ENCODE results near the gene MAP3K20. TPM values are rescaled to one million over a fixed set of nuclear protein-coding genes. Genes with fewer than 3 reads are reported as not detected.
"Not testable (repeated sequence)": the region's sequence is repeated elsewhere in the genome, so short reads cannot be mapped to it uniquely, and the experiment has no call there.

Gene MAP3K20
- total and polyA plus RNA-seq, 2 donors = 11.2 to 15.1 TPM

DNA sequence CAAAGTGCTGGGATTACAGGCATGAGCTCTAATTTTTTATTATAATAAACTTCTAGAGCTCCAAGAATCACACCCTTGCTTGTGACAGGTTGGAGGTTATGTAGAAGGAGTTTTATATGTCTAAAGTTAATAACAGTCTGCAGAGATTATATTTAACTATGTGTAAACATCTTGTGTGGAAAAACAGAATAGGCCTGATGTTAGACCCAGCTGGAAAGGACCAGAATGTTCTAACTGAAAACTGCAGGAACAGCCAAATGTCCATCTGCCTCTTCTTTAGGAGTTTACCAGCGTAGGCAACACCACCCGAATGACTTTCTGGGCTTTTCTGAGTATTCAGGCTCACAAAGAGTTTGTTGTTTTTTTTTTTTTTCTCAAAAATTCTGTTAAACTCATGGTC is 211.9 kb downstream of the MAP3K20 start:
- no peaks in the 10 kb centered on the region for H3K36me3 ChIP-seq (ENCODE audit: control insufficient read depth in 2 of 2, insufficient read depth in 2 of 2, low read length in 1 of 2)
- peaks cover 0 to under 1% of the 10 kb centered on the region in 2 donors for H3K9me3 ChIP-seq (ENCODE audit: control insufficient read depth in 2 of 2, insufficient read depth in 1 of 2, low read length in 1 of 2)
- H3K4me3 ChIP-seq (ENCODE audit: low read length in 2 of 2) = no peak overlapping the region
- no peaks in the 10 kb centered on the region for H3K27me3 ChIP-seq (ENCODE audit: control insufficient read depth in 2 of 2, insufficient read depth in 1 of 2, low read length in 1 of 2)
- no peak for DNase-seq (ENCODE audit: low read depth in 6 of 9, low spot score in 9 of 9)
- no peak overlapping the region for H3K27ac ChIP-seq (ENCODE audit: low read depth in 1 of 2, low read length in 1 of 2)
- H3K4me1 ChIP-seq (ENCODE audit: control insufficient read depth in 2 of 2, insufficient read depth in 2 of 2, low read length in 2 of 2) = no peaks in the 10 kb centered on the region
- WGBS = 74% methylated on average over 2 of the region's 2 CpGs

DNA sequence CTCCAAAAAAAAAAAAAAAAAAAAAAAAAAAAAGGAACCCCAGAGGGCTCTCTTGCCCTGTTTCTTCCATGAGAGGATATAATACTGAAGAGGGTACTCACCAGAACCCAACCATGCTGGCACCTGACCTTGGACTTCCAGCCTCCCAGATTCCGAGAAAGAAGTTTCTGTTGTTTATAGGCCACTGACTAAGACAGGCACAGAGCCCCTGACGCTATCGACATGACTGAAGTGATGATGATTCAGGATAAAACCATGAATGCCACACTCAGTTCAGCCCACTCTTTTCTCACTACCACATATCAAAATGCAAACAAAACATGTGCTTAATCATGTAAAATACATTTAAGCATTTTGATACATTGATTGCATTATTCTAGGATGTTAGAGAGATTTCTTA is 212.9 kb downstream of the MAP3K20 start:
- DNase-seq (ENCODE audit: low read depth in 6 of 9, low spot score in 9 of 9) = no peak
- H3K27ac ChIP-seq (ENCODE audit: low read depth in 1 of 2, low read length in 1 of 2) = no peak overlapping the region
- no peaks in the 10 kb centered on the region for H3K4me1 ChIP-seq (ENCODE audit: control insufficient read depth in 2 of 2, insufficient read depth in 2 of 2, low read length in 2 of 2)
- no peaks in the 10 kb centered on the region for H3K27me3 ChIP-seq (ENCODE audit: control insufficient read depth in 2 of 2, insufficient read depth in 1 of 2, low read length in 1 of 2)
- WGBS = 95% methylated on average over 3 of the region's 3 CpGs
- no peak overlapping the region for H3K4me3 ChIP-seq (ENCODE audit: low read length in 2 of 2)
- H3K9me3 ChIP-seq (ENCODE audit: control insufficient read depth in 2 of 2, insufficient read depth in 1 of 2, low read length in 1 of 2) = no peaks in the 10 kb centered on the region
- H3K36me3 ChIP-seq (ENCODE audit: control insufficient read depth in 2 of 2, insufficient read depth in 2 of 2, low read length in 1 of 2) = no peaks in the 10 kb centered on the region

DNA sequence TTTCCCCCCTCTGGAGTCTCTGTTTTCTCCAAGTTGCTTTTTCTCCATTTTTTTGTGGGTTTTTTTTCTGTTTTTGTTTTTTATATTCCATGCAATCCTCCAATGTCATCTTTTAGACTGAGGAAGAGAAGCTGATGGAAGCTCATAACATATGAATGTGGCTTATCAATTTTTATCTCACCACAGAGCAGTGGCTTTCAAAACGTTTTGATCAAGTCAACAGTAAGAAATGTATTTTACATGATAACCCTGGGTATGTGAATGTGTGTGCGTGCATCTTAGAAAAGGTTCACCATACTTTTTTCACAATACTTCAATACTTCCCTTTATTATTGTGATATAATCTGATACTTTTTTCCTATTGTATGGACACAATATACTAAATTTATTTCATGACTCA is 214.4 kb downstream of the MAP3K20 start:
- H3K27me3 ChIP-seq (ENCODE audit: control insufficient read depth in 2 of 2, insufficient read depth in 1 of 2, low read length in 1 of 2) = no peaks in the 10 kb centered on the region
- no peak overlapping the region for H3K4me3 ChIP-seq (ENCODE audit: low read length in 2 of 2)
- H3K27ac ChIP-seq (ENCODE audit: low read depth in 1 of 2, low read length in 1 of 2) = no peak overlapping the region
- no peaks in the 10 kb centered on the region for H3K4me1 ChIP-seq (ENCODE audit: control insufficient read depth in 2 of 2, insufficient read depth in 2 of 2, low read length in 2 of 2)
- DNase-seq (ENCODE audit: low read depth in 6 of 9, low spot score in 9 of 9) = no peak
- no peaks in the 10 kb centered on the region for H3K36me3 ChIP-seq (ENCODE audit: control insufficient read depth in 2 of 2, insufficient read depth in 2 of 2, low read length in 1 of 2)
- peaks cover 0 to 5% of the 10 kb centered on the region in 2 donors for H3K9me3 ChIP-seq (ENCODE audit: control insufficient read depth in 2 of 2, insufficient read depth in 1 of 2, low read length in 1 of 2)
- WGBS = 78% methylated on average over 2 of the region's 2 CpGs

DNA sequence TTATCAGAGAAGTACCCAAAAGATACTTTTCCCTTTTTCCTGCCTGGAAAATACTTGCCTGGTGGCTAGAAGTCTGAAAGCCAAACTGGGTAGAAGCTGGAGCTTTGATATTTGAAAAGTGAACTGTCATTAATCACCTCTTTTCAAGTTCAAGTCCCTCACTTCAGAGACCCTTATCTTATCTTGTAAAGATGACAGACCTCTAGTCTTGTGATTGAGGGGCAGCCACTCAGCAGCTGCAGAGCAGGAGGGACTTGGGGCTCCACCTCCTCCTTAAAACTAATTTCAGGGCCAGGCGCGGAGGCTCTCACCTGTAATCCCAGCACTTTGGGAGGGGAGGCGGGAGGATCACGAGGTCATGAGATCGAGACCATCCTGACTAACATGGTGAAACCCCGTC is 214.9 kb downstream of the MAP3K20 start:
- Histone ChIP-seq H3K27ac (ENCODE audit: low read depth in 1 of 2, low read length in 1 of 2) (no peak overlapping the region), H3K4me3 (ENCODE audit: low read length in 2 of 2) (no peak overlapping the region), H3K36me3 (ENCODE audit: control insufficient read depth in 2 of 2, insufficient read depth in 2 of 2, low read length in 1 of 2) (no peaks in the 10 kb centered on the region), H3K27me3 (ENCODE audit: control insufficient read depth in 2 of 2, insufficient read depth in 1 of 2, low read length in 1 of 2) (no peaks in the 10 kb centered on the region), H3K9me3 (ENCODE audit: control insufficient read depth in 2 of 2, insufficient read depth in 1 of 2, low read length in 1 of 2) (peaks cover 0 to 5% of the 10 kb centered on the region in 2 donors), H3K4me1 (ENCODE audit: control insufficient read depth in 2 of 2, insufficient read depth in 2 of 2, low read length in 2 of 2) (no peaks in the 10 kb centered on the region)
- over 99% methylated on average over 6 of the region's 6 CpGs for WGBS
- no peak for DNase-seq (ENCODE audit: low read depth in 6 of 9, low spot score in 9 of 9)

DNA sequence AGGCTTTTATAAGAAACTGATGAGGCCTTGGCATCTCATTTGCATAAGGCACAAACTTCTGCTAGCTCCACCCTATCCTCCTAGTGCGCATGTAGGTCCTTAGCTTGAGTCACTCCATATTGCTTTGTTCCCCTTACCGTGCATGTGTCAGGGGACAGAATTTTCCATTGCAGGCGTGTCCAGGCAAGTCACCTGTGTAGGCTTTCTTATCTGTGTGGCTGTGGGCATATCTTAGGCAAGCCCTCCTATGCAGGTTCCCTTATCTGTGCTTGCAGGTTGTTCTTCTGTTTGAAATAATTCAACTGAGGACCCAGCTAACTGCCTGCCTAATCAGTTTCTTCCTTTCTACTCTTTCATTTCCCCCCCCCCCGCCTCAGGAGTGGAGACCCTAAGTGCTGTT is 215.8 kb downstream of the MAP3K20 start:
- no peak overlapping the region for H3K27ac ChIP-seq (ENCODE audit: low read depth in 1 of 2, low read length in 1 of 2)
- no peaks in the 10 kb centered on the region for H3K4me1 ChIP-seq (ENCODE audit: control insufficient read depth in 2 of 2, insufficient read depth in 2 of 2, low read length in 2 of 2)
- H3K36me3 ChIP-seq (ENCODE audit: control insufficient read depth in 2 of 2, insufficient read depth in 2 of 2, low read length in 1 of 2) = no peaks in the 10 kb centered on the region
- DNase-seq (ENCODE audit: low read depth in 6 of 9, low spot score in 9 of 9) = no peak
- H3K27me3 ChIP-seq (ENCODE audit: control insufficient read depth in 2 of 2, insufficient read depth in 1 of 2, low read length in 1 of 2) = no peaks in the 10 kb centered on the region
- no peak overlapping the region for H3K4me3 ChIP-seq (ENCODE audit: low read length in 2 of 2)
- peaks cover 0 to 5% of the 10 kb centered on the region in 2 donors for H3K9me3 ChIP-seq (ENCODE audit: control insufficient read depth in 2 of 2, insufficient read depth in 1 of 2, low read length in 1 of 2)
- WGBS = 73% methylated on average over 4 of the region's 4 CpGs

DNA sequence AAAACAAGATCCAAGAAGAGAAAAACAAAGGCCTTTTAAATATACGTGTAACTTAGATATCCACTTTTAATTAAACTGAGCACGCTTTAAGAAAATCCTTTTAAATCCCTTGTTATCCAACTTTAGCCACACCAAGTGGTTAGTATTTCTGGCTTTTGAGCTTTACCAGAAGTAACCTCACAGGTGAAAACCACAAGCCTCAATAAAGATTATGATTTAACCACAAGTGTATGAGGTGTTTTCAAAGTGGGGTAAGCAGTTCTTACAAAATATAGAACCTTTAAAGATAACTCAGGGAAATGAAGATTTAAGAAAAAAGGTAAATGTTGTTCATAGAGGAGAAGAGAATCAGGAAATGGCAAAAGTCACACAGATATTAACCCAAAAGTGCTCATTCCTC is 220.6 kb downstream of the MAP3K20 start:
- over 99% methylated on average over 2 of the region's 2 CpGs for WGBS
- Histone ChIP-seq H3K36me3 (ENCODE audit: control insufficient read depth in 2 of 2, insufficient read depth in 2 of 2, low read length in 1 of 2) (no peaks in the 10 kb centered on the region), H3K4me1 (ENCODE audit: control insufficient read depth in 2 of 2, insufficient read depth in 2 of 2, low read length in 2 of 2) (no peaks in the 10 kb centered on the region), H3K4me3 (ENCODE audit: low read length in 2 of 2) (no peak overlapping the region), H3K27ac (ENCODE audit: low read depth in 1 of 2, low read length in 1 of 2) (no peak overlapping the region), H3K9me3 (ENCODE audit: control insufficient read depth in 2 of 2, insufficient read depth in 1 of 2, low read length in 1 of 2) (peaks cover 3 to 26% of the 10 kb centered on the region in 2 donors), H3K27me3 (ENCODE audit: control insufficient read depth in 2 of 2, insufficient read depth in 1 of 2, low read length in 1 of 2) (no peaks in the 10 kb centered on the region)
- no peak for DNase-seq (ENCODE audit: low read depth in 6 of 9, low spot score in 9 of 9)

DNA sequence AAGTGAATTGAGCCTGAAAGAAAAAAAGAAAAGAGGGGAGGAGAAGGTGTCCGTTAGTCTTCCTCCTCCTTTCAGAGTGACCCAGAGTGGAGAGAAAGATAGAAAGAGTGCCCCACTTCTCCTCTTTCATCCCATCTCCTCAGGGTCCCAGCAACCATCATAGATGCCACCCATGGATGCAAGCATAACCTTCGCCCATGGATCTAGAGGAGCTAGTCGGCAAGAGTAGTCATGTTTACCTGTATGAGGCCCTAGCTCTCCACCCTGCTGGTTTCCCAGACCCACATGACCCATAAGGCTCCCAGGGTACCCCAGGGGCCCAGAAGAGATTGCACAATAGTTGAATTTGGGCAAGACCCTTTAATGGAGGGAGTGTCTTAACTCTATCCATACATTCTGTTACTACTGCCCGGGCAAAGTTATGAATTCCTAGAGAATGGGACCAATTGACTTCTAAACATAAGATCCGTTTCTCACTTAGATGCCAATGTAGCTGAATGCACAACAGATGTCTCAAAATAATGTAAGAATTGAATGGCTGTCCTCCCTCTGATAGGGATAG is 223.0 kb downstream of the MAP3K20 start:
- H3K27ac ChIP-seq (ENCODE audit: low read depth in 1 of 2, low read length in 1 of 2) = no peak overlapping the region
- 98% methylated on average over 5 of the region's 5 CpGs for WGBS
- H3K27me3 ChIP-seq (ENCODE audit: control insufficient read depth in 2 of 2, insufficient read depth in 1 of 2, low read length in 1 of 2) = no peaks in the 10 kb centered on the region
- H3K9me3 ChIP-seq (ENCODE audit: control insufficient read depth in 2 of 2, insufficient read depth in 1 of 2, low read length in 1 of 2) = peaks cover 3 to 26% of the 10 kb centered on the region in 2 donors
- H3K36me3 ChIP-seq (ENCODE audit: control insufficient read depth in 2 of 2, insufficient read depth in 2 of 2, low read length in 1 of 2) = no peaks in the 10 kb centered on the region
- H3K4me3 ChIP-seq (ENCODE audit: low read length in 2 of 2) = no peak overlapping the region
- H3K4me1 ChIP-seq (ENCODE audit: control insufficient read depth in 2 of 2, insufficient read depth in 2 of 2, low read length in 2 of 2) = no peaks in the 10 kb centered on the region
- DNase-seq (ENCODE audit: low read depth in 6 of 9, low spot score in 9 of 9) = no peak

DNA sequence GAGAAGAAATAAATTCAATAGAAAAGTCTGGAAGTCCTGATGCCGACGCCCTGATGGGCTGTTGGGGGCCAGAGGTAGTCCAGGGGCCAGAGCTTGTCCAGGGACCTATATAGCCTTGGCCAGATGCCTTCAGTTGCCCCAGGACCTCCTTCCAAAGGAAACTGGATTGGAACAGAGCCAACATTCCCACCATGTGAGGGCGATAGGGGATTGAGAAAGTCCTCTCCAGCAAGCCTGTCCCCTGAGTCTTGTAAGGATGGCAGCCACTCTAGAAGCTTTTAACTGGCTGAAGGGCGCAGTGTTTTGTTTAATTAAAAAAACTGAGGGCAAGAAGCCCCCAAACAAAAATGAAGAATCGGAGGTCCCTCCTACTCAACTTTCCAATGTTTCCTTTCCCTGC is 224.1 kb downstream of the MAP3K20 start:
- Histone ChIP-seq H3K27ac (ENCODE audit: low read depth in 1 of 2, low read length in 1 of 2) (no peak overlapping the region), H3K36me3 (ENCODE audit: control insufficient read depth in 2 of 2, insufficient read depth in 2 of 2, low read length in 1 of 2) (no peaks in the 10 kb centered on the region), H3K4me1 (ENCODE audit: control insufficient read depth in 2 of 2, insufficient read depth in 2 of 2, low read length in 2 of 2) (no peaks in the 10 kb centered on the region), H3K9me3 (ENCODE audit: control insufficient read depth in 2 of 2, insufficient read depth in 1 of 2, low read length in 1 of 2) (peaks cover 3 to 21% of the 10 kb centered on the region in 2 donors), H3K4me3 (ENCODE audit: low read length in 2 of 2) (no peak overlapping the region), H3K27me3 (ENCODE audit: control insufficient read depth in 2 of 2, insufficient read depth in 1 of 2, low read length in 1 of 2) (no peaks in the 10 kb centered on the region)
- 96% methylated on average over 5 of the region's 5 CpGs for WGBS
- no peak for DNase-seq (ENCODE audit: low read depth in 6 of 9, low spot score in 9 of 9)

DNA sequence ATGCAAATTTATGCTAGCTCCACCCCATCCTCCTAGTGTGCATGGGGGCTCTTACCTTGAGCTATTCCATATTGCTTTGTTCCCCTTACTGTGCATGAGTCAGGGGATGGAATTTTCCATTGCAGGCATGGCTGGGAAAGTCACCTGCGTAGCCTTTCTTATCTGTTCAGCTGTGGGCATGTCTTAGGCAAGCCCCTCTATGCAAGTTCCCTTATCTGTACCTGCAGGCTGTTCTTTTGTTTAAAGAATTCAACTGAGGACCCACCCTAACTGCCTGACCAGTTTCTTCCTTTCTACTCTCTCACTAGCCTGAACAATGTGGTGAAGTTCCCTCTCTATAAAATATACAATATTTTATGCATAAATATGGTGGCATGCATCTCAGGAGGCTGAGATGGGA is 224.8 kb downstream of the MAP3K20 start:
- Histone ChIP-seq H3K9me3 (ENCODE audit: control insufficient read depth in 2 of 2, insufficient read depth in 1 of 2, low read length in 1 of 2) (peaks cover 3 to 21% of the 10 kb centered on the region in 2 donors), H3K27me3 (ENCODE audit: control insufficient read depth in 2 of 2, insufficient read depth in 1 of 2, low read length in 1 of 2) (no peaks in the 10 kb centered on the region), H3K27ac (ENCODE audit: low read depth in 1 of 2, low read length in 1 of 2) (no peak overlapping the region), H3K4me1 (ENCODE audit: control insufficient read depth in 2 of 2, insufficient read depth in 2 of 2, low read length in 2 of 2) (no peaks in the 10 kb centered on the region), H3K36me3 (ENCODE audit: control insufficient read depth in 2 of 2, insufficient read depth in 2 of 2, low read length in 1 of 2) (no peaks in the 10 kb centered on the region), H3K4me3 (ENCODE audit: low read length in 2 of 2) (no peak overlapping the region)
- no peak for DNase-seq (ENCODE audit: low read depth in 6 of 9, low spot score in 9 of 9)
- 98% methylated on average over 1 of the region's 1 CpG for WGBS

DNA sequence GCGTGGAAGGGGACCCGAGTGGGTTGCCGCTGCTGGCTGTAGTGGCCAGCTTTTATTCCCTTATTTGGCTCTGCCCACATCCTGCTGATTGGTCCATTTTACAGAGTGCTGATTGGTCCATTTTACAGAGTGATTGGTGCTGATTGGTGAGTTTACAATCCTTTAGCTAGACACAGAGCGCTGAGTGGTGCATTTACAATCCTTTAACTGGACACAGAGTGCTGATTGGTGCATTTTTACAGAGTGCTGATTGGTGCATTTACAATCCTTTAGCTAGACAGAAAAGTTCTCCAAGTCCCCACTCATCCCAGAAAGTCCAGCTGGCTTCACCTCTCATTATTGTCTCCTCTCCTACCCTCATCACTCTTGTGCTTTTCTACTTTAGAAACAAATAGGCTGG is 225.9 kb downstream of the MAP3K20 start:
- H3K4me3 ChIP-seq (ENCODE audit: low read length in 2 of 2); H3K36me3 ChIP-seq (ENCODE audit: control insufficient read depth in 2 of 2, insufficient read depth in 2 of 2, low read length in 1 of 2): not testable (repeated sequence)
- WGBS = 97% methylated on average over 4 of the region's 4 CpGs

More for the DNA sequence above, 225.9 kb downstream of the MAP3K20 start:
- DNase-seq (ENCODE audit: low read depth in 6 of 9, low spot score in 9 of 9); H3K27ac ChIP-seq (ENCODE audit: low read depth in 1 of 2, low read length in 1 of 2); H3K4me1 ChIP-seq (ENCODE audit: control insufficient read depth in 2 of 2, insufficient read depth in 2 of 2, low read length in 2 of 2); H3K27me3 ChIP-seq (ENCODE audit: control insufficient read depth in 2 of 2, insufficient read depth in 1 of 2, low read length in 1 of 2): not testable (repeated sequence)
- peaks cover 3 to 21% of the 10 kb centered on the region in 2 donors for H3K9me3 ChIP-seq (ENCODE audit: control insufficient read depth in 2 of 2, insufficient read depth in 1 of 2, low read length in 1 of 2)

Data from thymus (tissue), 11 donors.